IMR-90 (cell line): ENCODE results near the gene NPIPA1. TPM values are rescaled to one million over a fixed set of nuclear protein-coding genes. Genes with fewer than 3 reads are reported as not detected.
"Not testable (repeated sequence)": the region's sequence is repeated elsewhere in the genome, so short reads cannot be mapped to it uniquely, and the experiment has no call there.

Source experiments
- ATAC-seq: fragments of 200-7000 bp; cut with Tn5 transposase; 2 replicates; pipeline ENCODE4 v1.9.1; 2020; ENCODE audit warnings: low read depth, mild to moderate bottlenecking, moderate library complexity
- BruUV-seq: library from RNA; stranded (reverse); fragments of 400-500 nt; replicated peaks from 2 replicates; lab custom pipeline; 2021; lab: Mats Ljungman, UMichigan
- CTCF ChIA-PET: fragments of 300-600 bp; formaldehyde crosslinking; extraction: SDS; loops from one replicate; lab custom pipeline; 2021; ENCODE audit warnings: antibody characterized with exemption; lab: Yijun Ruan, JAX
- POLR2A ChIA-PET: fragments of 300-600 bp; sonication (Branson Sonifier 250); formaldehyde crosslinking; loops from one replicate; lab custom pipeline; 2022; ENCODE audit warnings: antibody characterized with exemption; ENCODE audit not compliant: unreplicated experiment; lab: Charles Lee
- DNase-seq: peaks from one replicate; pipeline ENCODE4 v3.0.0; 2013
- H2AFZ ChIP-seq: replicated peaks from 2 replicates; pipeline ENCODE3; 2013; ENCODE audit warnings: low read length, mild to moderate bottlenecking; ENCODE audit not compliant: poor library complexity
- H2AK5ac ChIP-seq: 2 replicates; pipeline ENCODE4 v1.6.1; 2013; ENCODE audit warnings: low read depth, low read length, inconsistent platforms
- H2AK9ac ChIP-seq: replicated peaks from 2 replicates; pipeline ENCODE3; 2013; ENCODE audit warnings: mild to moderate bottlenecking, low read depth, low read length, moderate library complexity; ENCODE audit not compliant: poor library complexity
- H2BK120ac ChIP-seq: 2 replicates; pipeline ENCODE4 v1.6.1; 2013; ENCODE audit warnings: low read depth, low read length, inconsistent platforms
- H2BK15ac ChIP-seq: 3 replicates; pipeline ENCODE4 v1.6.1; 2013; ENCODE audit warnings: low read depth, low read length, inconsistent platforms
- H2BK20ac ChIP-seq: 2 replicates; pipeline ENCODE4 v1.6.1; 2013; ENCODE audit warnings: low read depth, mild to moderate bottlenecking, inconsistent platforms, low read length, moderate library complexity
- H2BK5ac ChIP-seq: 2 replicates; pipeline ENCODE4 v1.6.1; 2013; ENCODE audit warnings: mild to moderate bottlenecking, low read depth, low read length, inconsistent platforms; ENCODE audit not compliant: poor library complexity, severe bottlenecking
- H3K14ac ChIP-seq: replicated peaks from 2 replicates; pipeline ENCODE4 v1.6.1; 2013; ENCODE audit warnings: low read depth, low read length, inconsistent platforms
- H3K18ac ChIP-seq: 2 replicates; pipeline ENCODE4 v1.6.1; 2013; ENCODE audit warnings: low read depth, low read length, control low read depth
- H3K23ac ChIP-seq: 2 replicates; pipeline ENCODE4 v1.6.1; 2013; ENCODE audit warnings: low read depth, low read length, inconsistent platforms
- H3K27ac ChIP-seq: 2 replicates; pipeline ENCODE4 v1.5.1; 2013; ENCODE audit warnings: mild to moderate bottlenecking, control low read depth, low read length; ENCODE audit not compliant: insufficient read depth
- H3K27me3 ChIP-seq: 2 replicates; pipeline ENCODE4 v1.6.1; 2013; ENCODE audit warnings: low read length; ENCODE audit not compliant: control insufficient read depth, insufficient read depth
- H3K36me3 ChIP-seq: 2 replicates; pipeline ENCODE4 v1.6.1; 2013; ENCODE audit warnings: low read length, mixed read lengths; ENCODE audit not compliant: control insufficient read depth, insufficient read depth
- H3K4ac ChIP-seq: 2 replicates; pipeline ENCODE4 v1.6.1; 2013; ENCODE audit warnings: low read depth, low read length, inconsistent platforms
- H3K4me1 ChIP-seq: 2 replicates; pipeline ENCODE4 v1.6.1; 2013; ENCODE audit warnings: low read length, mixed read lengths; ENCODE audit not compliant: control insufficient read depth, insufficient read depth
- H3K4me2 ChIP-seq: 2 replicates; pipeline ENCODE4 v1.6.1; 2013; ENCODE audit warnings: low read depth, mild to moderate bottlenecking, control low read depth, low read length, moderate library complexity
- H3K4me3 ChIP-seq: 2 replicates; pipeline ENCODE4 v1.5.1; 2013; ENCODE audit warnings: low read depth, mild to moderate bottlenecking, control low read depth, low read length, moderate library complexity; ENCODE audit not compliant: insufficient read depth
- H3K56ac ChIP-seq: 2 replicates; pipeline ENCODE4 v1.6.1; 2013; ENCODE audit warnings: low read length, inconsistent platforms; ENCODE audit not compliant: insufficient read depth; ENCODE audit errors: extremely low read depth
- H3K79me1 ChIP-seq, 2 experiments: 2 replicates each; pipeline ENCODE4 v1.6.1; 2013; ENCODE audit warnings: low read length in 2 of 2, inconsistent platforms in 1 of 2, low read depth in 1 of 2
- H3K9ac ChIP-seq: 2 replicates; pipeline ENCODE4 v1.6.1; 2013; ENCODE audit warnings: low read depth, low read length, control low read depth
- H3K9me1 ChIP-seq: 2 replicates; pipeline ENCODE4 v1.6.1; 2013; ENCODE audit warnings: low read length, inconsistent platforms; ENCODE audit not compliant: insufficient read depth
- H3K9me3 ChIP-seq: 2 replicates; pipeline ENCODE4 v1.6.1; 2013; ENCODE audit warnings: low read length; ENCODE audit not compliant: control insufficient read depth, insufficient read depth
- H4K20me1 ChIP-seq: 2 replicates; pipeline ENCODE4 v1.6.1; 2013; ENCODE audit warnings: low read length, inconsistent platforms; ENCODE audit not compliant: insufficient read depth
- H4K5ac ChIP-seq: 2 replicates; pipeline ENCODE4 v1.6.1; 2013; ENCODE audit warnings: mild to moderate bottlenecking, low read depth, low read length, control low read depth
- H4K8ac ChIP-seq, 2 experiments: 2 replicates each; pipeline ENCODE4 v1.6.1; 2013; ENCODE audit warnings: low read depth in 2 of 2, low read length in 2 of 2, control low read depth in 1 of 2, inconsistent platforms in 1 of 2
- H4K91ac ChIP-seq: 2 replicates; pipeline ENCODE4 v1.6.1; 2013; ENCODE audit warnings: low read depth, low read length, inconsistent platforms; ENCODE audit not compliant: insufficient read depth
- WGBS, 2 experiments: methylation state at CpG; one replicate each; pipeline versions ENCODE4 v1.1.5 to v1.1.7; 2013; ENCODE audit warnings: missing lambda C conversion rate in 2 of 2; ENCODE audit not compliant: insufficient read length in 1 of 2; ENCODE audit errors: extremely low coverage in 2 of 2; 5-methylcytosine and 5-hydroxymethylcytosine counted together
- dilution Hi-C: fragments of 300-500 bp; cut with HindIII; formaldehyde crosslinking; loops from one replicate; pipeline ENCODE4 v1.14.3; 2018; ENCODE audit warnings: low sequenced_read_pairs; ENCODE audit not compliant: unreplicated experiment
- in situ Hi-C: fragments of 300-500 bp; cut with MboI; formaldehyde crosslinking; loops from 3 replicates; pipeline ENCODE4 v1.14.3; 2019; ENCODE audit warnings: low sequenced_read_pairs, inconsistent platforms, mixed read lengths
- intact Hi-C: fragments of 100-400 bp; cut with micrococcal nuclease; formaldehyde crosslinking; loops from 2 replicates; pipeline ENCODE4 v1.10.0; 2022
- polyA plus RNA-seq, 3 experiments: library from polyadenylated mRNA; depleted of rRNA; stranded (reverse); fragments of >200 nt; gene quantifications; 2 replicates each; pipeline ENCODE4 v1.2.3, GENCODE V29; 2012; ENCODE audit warnings: low replicate concordance in 1 of 3
- total RNA-seq: library from RNA; depleted of rRNA; stranded (reverse); fragments of >200 nt; gene quantifications from 2 replicates; pipeline ENCODE4 v1.2.3, GENCODE V29; 2012

Gene NPIPA1
- total and polyA plus RNA-seq, 2 of the 4 experiments (the other 2 are of a cell fraction) = 8.1 to 85.8 TPM

DNA sequence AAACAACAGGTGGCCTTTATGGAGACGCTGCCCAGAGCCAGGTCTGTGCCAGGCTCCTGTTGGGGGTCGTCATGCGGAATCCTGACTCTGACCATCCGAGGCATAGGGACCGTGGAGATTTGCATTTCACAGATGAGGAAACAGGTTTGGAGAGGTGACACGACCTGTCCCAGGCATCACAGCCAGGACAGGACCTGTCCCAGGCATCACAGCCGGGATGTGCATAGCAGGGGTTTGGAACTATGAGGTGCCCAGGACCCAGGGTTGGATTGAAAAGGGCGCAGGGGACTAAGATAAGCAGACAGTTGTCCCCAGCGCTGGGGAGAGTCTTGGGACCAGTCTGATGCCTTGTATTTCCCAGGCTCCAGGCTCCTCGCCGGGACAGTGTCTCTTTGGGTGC is 24.7 kb upstream of the NPIPA1 start:
- in situ Hi-C loops, H2BK120ac ChIP-seq, H3K4me1 ChIP-seq, H4K91ac ChIP-seq, H4K20me1 ChIP-seq, H3K27me3 ChIP-seq, H2AFZ ChIP-seq, H3K4me3 ChIP-seq, H3K9ac ChIP-seq, ATAC-seq, H3K18ac ChIP-seq, H2BK15ac ChIP-seq, H3K4ac ChIP-seq, H4K5ac ChIP-seq, H3K27ac ChIP-seq, dilution Hi-C loops, BruUV-seq, H3K9me1 ChIP-seq, H2AK9ac ChIP-seq, POLR2A ChIA-PET, H2BK20ac ChIP-seq, H3K23ac ChIP-seq, H3K56ac ChIP-seq, H4K8ac ChIP-seq, H3K79me1 ChIP-seq, CTCF ChIA-PET, H3K14ac ChIP-seq, intact Hi-C loops, H3K36me3 ChIP-seq, H3K9me3 ChIP-seq, H3K4me2 ChIP-seq, DNase-seq, H2AK5ac ChIP-seq, H2BK5ac ChIP-seq: not testable (repeated sequence)
- WGBS, 2 experiments = no CpG with 5 or more reads among the region's 11 CpGs

DNA sequence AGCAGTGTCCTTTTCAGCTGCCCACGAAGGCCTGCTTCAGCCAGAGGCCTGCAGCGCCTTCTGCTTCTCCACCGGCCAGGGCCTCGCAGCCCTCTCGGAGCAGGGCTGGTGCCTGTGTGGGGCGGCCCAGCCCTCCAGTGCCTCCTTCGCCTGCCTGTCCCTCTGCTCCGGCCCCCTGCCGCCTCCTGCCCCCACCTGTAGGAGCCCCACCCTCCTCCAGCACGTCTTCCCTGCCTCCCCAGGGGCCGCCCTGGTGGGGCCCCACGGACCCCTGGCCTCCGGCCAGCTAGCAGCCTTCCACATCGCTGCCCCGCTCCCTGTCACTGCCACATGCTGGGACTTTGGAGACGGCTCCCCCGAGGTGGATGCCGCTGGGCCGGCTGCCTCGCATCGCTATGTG is 18.7 kb upstream of the NPIPA1 start:
- H3K36me3 ChIP-seq, in situ Hi-C loops, ATAC-seq, H3K4me3 ChIP-seq, dilution Hi-C loops, CTCF ChIA-PET, H3K9me1 ChIP-seq, BruUV-seq, H3K27ac ChIP-seq, H2BK20ac ChIP-seq, H2AFZ ChIP-seq, H4K8ac ChIP-seq, H2BK120ac ChIP-seq, H3K4me2 ChIP-seq, POLR2A ChIA-PET, H3K9ac ChIP-seq, H3K56ac ChIP-seq, H4K5ac ChIP-seq, DNase-seq, H4K20me1 ChIP-seq, H4K91ac ChIP-seq, H2BK15ac ChIP-seq, H2AK5ac ChIP-seq, H3K23ac ChIP-seq, H3K4me1 ChIP-seq, H3K27me3 ChIP-seq, H3K79me1 ChIP-seq, H2AK9ac ChIP-seq, H3K9me3 ChIP-seq, intact Hi-C loops, H3K14ac ChIP-seq, H3K18ac ChIP-seq, H2BK5ac ChIP-seq, H3K4ac ChIP-seq: not testable (repeated sequence)
- 80% methylated on average over 1 of the region's 21 CpGs; no CpG with 5 or more reads in 1 of the 2 experiments for WGBS, 2 experiments
